Esophagus muscularis mucosa (tissue), 4 donors: ENCODE data around the gene TSEN15. TPM values are rescaled to one million over a fixed set of nuclear protein-coding genes. Genes with fewer than 3 reads are reported as not detected.

Experiments used
- DNase-seq: peaks from one replicate; pipeline ENCODE4 v3.0.0-alpha.2; 2017; ENCODE audit errors: extremely low spot score
- H3K27ac ChIP-seq, 4 donors: fragments of 200-600 bp; sonication (generic); replicated peaks in 1 of 4; 1 replicate in 3 of 4; 2 replicates in 1 of 4; pipeline ENCODE4 v1.5.1; 2016 to 2019; ENCODE audit warnings: mild to moderate bottlenecking in 1 of 4
- H3K27me3 ChIP-seq, 4 donors: fragments of 200-600 bp; sonication (generic); one replicate each; pipeline versions ENCODE4 v1.5.1 to v1.6.0; 2016 to 2019
- H3K36me3 ChIP-seq, 4 donors: fragments of 200-600 bp; sonication (generic); one replicate each; pipeline ENCODE4 v1.5.1; 2016 to 2019
- H3K4me1 ChIP-seq, 4 donors: fragments of 200-600 bp; sonication (generic); one replicate each; pipeline ENCODE4 v1.5.1; 2016 to 2019
- H3K4me3 ChIP-seq, 4 donors: fragments of 200-600 bp; sonication (generic); 1 replicate in 2 of 4; 2 replicates in 2 of 4; pipeline ENCODE4 v1.5.1; 2016 to 2019; ENCODE audit warnings: mild to moderate bottlenecking in 4 of 4, moderate library complexity in 1 of 4
- H3K9me3 ChIP-seq, 4 donors: fragments of 200-600 bp; sonication (generic); 1 replicate in 3 of 4; 2 replicates in 1 of 4; pipeline ENCODE4 v1.5.1; 2016 to 2019
- EP300 ChIP-seq: sonication (generic); formaldehyde crosslinking; IDR thresholded peaks from one replicate; pipeline ENCODE4 v1.6.1; 2017; ENCODE audit warnings: antibody characterized with exemption
- POLR2A ChIP-seq: fragments of 450-650 bp; IDR thresholded peaks from one replicate; pipeline ENCODE4 v1.6.1; 2017; ENCODE audit warnings: antibody characterized with exemption, moderate library complexity, mild to moderate bottlenecking, low read depth
- POLR2AphosphoS5 ChIP-seq, 2 donors: sonication (generic); formaldehyde crosslinking; IDR thresholded peaks; one replicate each; pipeline ENCODE4 v1.6.1; 2017; ENCODE audit warnings: antibody characterized with exemption in 2 of 2
- WGBS: methylation state at CpG from one replicate; pipeline ENCODE4 v1.1.5; 2018; 5-methylcytosine and 5-hydroxymethylcytosine counted together
- intact Hi-C: fragments of 100-400 bp; cut with DNase I; formaldehyde crosslinking; loops from one replicate; pipeline ENCODE4 v1.15.1; 2023
- total RNA-seq, 4 donors: library from RNA; depleted of rRNA; stranded (reverse); fragments of >200 nt; gene quantifications; one replicate each; pipeline versions ENCODE4 v1.1.0 to v1.2.1, GENCODE V29; 2016
- TF ChIP-seq, protein P1 (sequence below), 3 experiments: fragments of 200-600 bp in 2 of 3; fragments of 450-650 bp in 1 of 3; sonication (generic) in 2 of 3; IDR thresholded peaks; one replicate each; pipeline ENCODE4 v1.5.1; 2017 to 2019; ENCODE audit warnings: antibody characterized with exemption in 3 of 3, mild to moderate bottlenecking in 2 of 3, moderate library complexity in 1 of 3

The TSEN15 gene
- total RNA-seq, 4 donors from 2014 or later = 27.3 to 52.3 (median 33.4) TPM

DNA sequence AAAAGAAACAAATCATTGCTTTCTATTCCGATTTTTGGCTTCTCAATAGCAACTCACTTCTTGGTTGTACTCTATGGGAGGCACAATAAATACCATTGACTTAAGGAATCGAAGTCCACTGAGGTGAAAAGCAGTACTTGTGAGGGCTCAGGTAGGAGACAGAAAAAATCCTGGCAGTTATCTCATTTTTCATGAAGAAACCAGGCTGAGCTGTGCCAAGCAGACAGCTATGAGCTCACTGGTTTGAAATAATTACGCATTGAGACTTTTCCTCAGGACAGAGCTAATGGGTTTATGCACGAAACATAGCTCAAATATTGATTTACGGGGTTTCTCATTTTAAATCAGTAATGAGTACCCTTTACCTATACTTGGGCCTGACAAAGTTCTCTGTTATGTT, 32.5 kb upstream of the TSEN15 start:
- peak overlapping the region in 1 of 4 donors; percentile 6 for H3K4me3 ChIP-seq
- WGBS = 73% methylated on average over 5 of the region's 5 CpGs
- intact Hi-C loops = no loop called here
- H3K27ac ChIP-seq = peak overlapping the region in 1 of 4 donors; percentile 7
- no peak for DNase-seq
- H3K9me3 ChIP-seq = no peaks in the 10 kb centered on the region
- H3K27me3 ChIP-seq = no peaks in the 10 kb centered on the region
- TF ChIP-seq EP300 = no peak
- TF ChIP-seq POLR2A = no peak
- no peak for TF ChIP-seq POLR2AphosphoS5 (IDR thresholded peaks at IDR 0.05)
- TF ChIP-seq, protein P1, sequence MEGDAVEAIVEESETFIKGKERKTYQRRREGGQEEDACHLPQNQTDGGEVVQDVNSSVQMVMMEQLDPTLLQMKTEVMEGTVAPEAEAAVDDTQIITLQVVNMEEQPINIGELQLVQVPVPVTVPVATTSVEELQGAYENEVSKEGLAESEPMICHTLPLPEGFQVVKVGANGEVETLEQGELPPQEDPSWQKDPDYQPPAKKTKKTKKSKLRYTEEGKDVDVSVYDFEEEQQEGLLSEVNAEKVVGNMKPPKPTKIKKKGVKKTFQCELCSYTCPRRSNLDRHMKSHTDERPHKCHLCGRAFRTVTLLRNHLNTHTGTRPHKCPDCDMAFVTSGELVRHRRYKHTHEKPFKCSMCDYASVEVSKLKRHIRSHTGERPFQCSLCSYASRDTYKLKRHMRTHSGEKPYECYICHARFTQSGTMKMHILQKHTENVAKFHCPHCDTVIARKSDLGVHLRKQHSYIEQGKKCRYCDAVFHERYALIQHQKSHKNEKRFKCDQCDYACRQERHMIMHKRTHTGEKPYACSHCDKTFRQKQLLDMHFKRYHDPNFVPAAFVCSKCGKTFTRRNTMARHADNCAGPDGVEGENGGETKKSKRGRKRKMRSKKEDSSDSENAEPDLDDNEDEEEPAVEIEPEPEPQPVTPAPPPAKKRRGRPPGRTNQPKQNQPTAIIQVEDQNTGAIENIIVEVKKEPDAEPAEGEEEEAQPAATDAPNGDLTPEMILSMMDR (IDR thresholded peaks at IDR 0.05) = no peak
- H3K36me3 ChIP-seq = no peaks in the 10 kb centered on the region
- peaks cover 0 to 7% (median 3%) of the 10 kb centered on the region in 4 donors for H3K4me1 ChIP-seq

GRCh38 chr1:184019506-184019905, 32.0 kb upstream of the TSEN15 start:
- WGBS = 83% methylated on average over 2 of the region's 2 CpGs
- no peak overlapping the region for H3K27ac ChIP-seq
- intact Hi-C loops = no loop called here

GRCh38 chr1:184020328-184020727, 31.2 kb upstream of the TSEN15 start:
- 96% methylated on average over 2 of the region's 2 CpGs for WGBS
- Histone ChIP-seq H3K27me3 (no peaks in the 10 kb centered on the region), H3K27ac (no peak overlapping the region), H3K36me3 (no peaks in the 10 kb centered on the region), H3K4me1 (peaks cover 0 to 10% (median 4%) of the 10 kb centered on the region in 4 donors), H3K9me3 (no peaks in the 10 kb centered on the region), H3K4me3 (no peak overlapping the region)
- TF ChIP-seq, protein P1 (IDR thresholded peaks at IDR 0.05) = no peak
- TF ChIP-seq POLR2A (no peak), POLR2AphosphoS5 (IDR thresholded peaks at IDR 0.05) (no peak), EP300 (no peak)
- DNase-seq = no peak
- intact Hi-C loops = no loop called here

More at GRCh38 chr1:184019506-184019905, 32.0 kb upstream of the TSEN15 start:
- Histone ChIP-seq H3K4me1 (peaks cover 0 to 7% (median 3%) of the 10 kb centered on the region in 4 donors), H3K4me3 (no peak overlapping the region), H3K36me3 (no peaks in the 10 kb centered on the region), H3K9me3 (no peaks in the 10 kb centered on the region), H3K27me3 (no peaks in the 10 kb centered on the region)
- no peak for DNase-seq
- no peak for TF ChIP-seq POLR2AphosphoS5 (IDR thresholded peaks at IDR 0.05)
- TF ChIP-seq, protein P1 (IDR thresholded peaks at IDR 0.05) = no peak
- no peak for TF ChIP-seq POLR2A
- no peak for TF ChIP-seq EP300

DNA sequence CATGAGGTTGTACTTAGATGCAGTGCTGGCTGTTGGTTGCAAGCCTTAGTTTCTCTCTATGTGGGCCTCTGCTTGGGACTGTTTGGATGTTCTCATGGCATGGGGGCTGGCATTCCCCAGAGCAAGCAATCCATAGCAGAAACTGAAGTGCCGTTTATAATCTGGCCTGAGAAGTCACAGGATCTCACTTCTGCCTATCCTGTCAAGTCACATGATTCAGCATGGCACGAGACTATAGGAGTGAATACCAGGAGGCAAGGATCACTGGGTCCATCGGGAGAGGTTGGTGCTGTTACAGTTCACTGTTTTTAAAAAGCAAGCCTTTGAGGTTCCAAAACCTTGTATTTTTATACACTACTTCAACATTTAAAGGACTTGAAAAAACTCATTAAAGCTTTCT, 30.7 kb upstream of the TSEN15 start:
- intact Hi-C loops = no loop called here

More for the DNA sequence above, 30.7 kb upstream of the TSEN15 start:
- 81% methylated on average over 3 of the region's 3 CpGs for WGBS
- Histone ChIP-seq H3K27ac (no peak overlapping the region), H3K27me3 (no peaks in the 10 kb centered on the region), H3K4me1 (peaks cover 0 to 14% (median 4%) of the 10 kb centered on the region in 4 donors), H3K9me3 (no peaks in the 10 kb centered on the region), H3K36me3 (no peaks in the 10 kb centered on the region), H3K4me3 (no peak overlapping the region)
- TF ChIP-seq POLR2AphosphoS5 (IDR thresholded peaks at IDR 0.05) (no peak), EP300 (no peak), POLR2A (no peak)
- TF ChIP-seq, protein P1 (IDR thresholded peaks at IDR 0.05) = no peak
- DNase-seq = no peak
